Measurements from ENCODE around the gene PAH.

DNA sequence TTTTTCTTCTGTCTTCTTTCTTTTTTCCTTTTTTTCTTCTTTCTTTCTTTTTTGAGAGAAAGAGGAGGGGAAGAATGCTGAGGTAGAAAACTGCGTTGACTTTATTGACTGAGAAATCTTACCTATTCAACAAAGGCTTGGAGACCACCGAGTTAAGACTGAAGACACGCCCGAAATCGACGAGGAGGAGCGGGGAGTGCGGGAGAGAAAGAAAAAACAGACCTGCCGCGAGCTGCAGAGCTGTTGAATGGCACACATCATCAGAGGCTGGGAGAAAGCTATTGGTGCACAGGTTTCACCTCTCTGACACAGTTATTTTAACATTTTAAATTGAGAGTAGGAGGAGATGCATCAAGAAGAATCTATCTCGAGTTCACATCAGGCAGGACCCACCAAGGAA is 45.5 kb upstream of the PAH start:
- TF ChIP-seq, protein P1, sequence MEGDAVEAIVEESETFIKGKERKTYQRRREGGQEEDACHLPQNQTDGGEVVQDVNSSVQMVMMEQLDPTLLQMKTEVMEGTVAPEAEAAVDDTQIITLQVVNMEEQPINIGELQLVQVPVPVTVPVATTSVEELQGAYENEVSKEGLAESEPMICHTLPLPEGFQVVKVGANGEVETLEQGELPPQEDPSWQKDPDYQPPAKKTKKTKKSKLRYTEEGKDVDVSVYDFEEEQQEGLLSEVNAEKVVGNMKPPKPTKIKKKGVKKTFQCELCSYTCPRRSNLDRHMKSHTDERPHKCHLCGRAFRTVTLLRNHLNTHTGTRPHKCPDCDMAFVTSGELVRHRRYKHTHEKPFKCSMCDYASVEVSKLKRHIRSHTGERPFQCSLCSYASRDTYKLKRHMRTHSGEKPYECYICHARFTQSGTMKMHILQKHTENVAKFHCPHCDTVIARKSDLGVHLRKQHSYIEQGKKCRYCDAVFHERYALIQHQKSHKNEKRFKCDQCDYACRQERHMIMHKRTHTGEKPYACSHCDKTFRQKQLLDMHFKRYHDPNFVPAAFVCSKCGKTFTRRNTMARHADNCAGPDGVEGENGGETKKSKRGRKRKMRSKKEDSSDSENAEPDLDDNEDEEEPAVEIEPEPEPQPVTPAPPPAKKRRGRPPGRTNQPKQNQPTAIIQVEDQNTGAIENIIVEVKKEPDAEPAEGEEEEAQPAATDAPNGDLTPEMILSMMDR (IDR thresholded peaks at IDR 0.05): no peak
- TF ChIP-seq EP300 (IDR thresholded peaks at IDR 0.05) (no peak), POLR2A (IDR thresholded peaks at IDR 0.05) (no peak)
